K562 (cell line): ENCODE results near the gene TTC21A. TPM values are rescaled to one million over a fixed set of nuclear protein-coding genes. Genes with fewer than 3 reads are reported as not detected.

Source experiments
- ATAC-seq: fragments of 200-7000 bp; cut with Tn5 transposase; 3 replicates; pipeline ENCODE4 v1.9.1; 2020; ENCODE audit warnings: moderate library complexity
- BruUV-seq: library from RNA; stranded (reverse); fragments of 400-500 nt; replicated peaks from 2 replicates; lab custom pipeline; 2021; lab: Mats Ljungman, UMichigan
- CTCF ChIA-PET: fragments of 300-600 bp; formaldehyde crosslinking; extraction: SDS; loops from one replicate; lab custom pipeline; 2021; ENCODE audit warnings: low intra/inter-chr PET ratio; lab: Yijun Ruan, JAX
- POLR2A ChIA-PET: fragments of 300-600, 350-650 bp; sonication (Branson Sonifier 250); formaldehyde crosslinking; extraction: SDS; loops from one replicate; lab custom pipeline; 2021; ENCODE audit warnings: antibody characterized with exemption, inconsistent platforms; lab: Yijun Ruan, JAX
- DNase-seq, 4 experiments: peaks; one replicate each; pipeline versions ENCODE4 v3.0.0 to v3.0.0-alpha.2; 2011 to 2018; ENCODE audit warnings: low spot score in 3 of 4, mixed read lengths in 3 of 4; ENCODE audit errors: extremely low read depth in 1 of 4
- FAIRE-seq: peaks from 2 replicates; lab custom pipeline; 2011; peaks lifted over from hg19 to GRCh38; lab: Jason Lieb, UNC
- H2AFZ ChIP-seq: 2 replicates; pipeline ENCODE4 v1.6.0; 2011; ENCODE audit warnings: low read depth, low read length, control low read depth, inconsistent platforms
- H3K27ac ChIP-seq: fragments of 200-600 bp; 3 replicates; pipeline ENCODE4 v1.8.0; 2011; ENCODE audit warnings: low read depth, mild to moderate bottlenecking, control low read depth, inconsistent platforms, low read length, moderate library complexity, mixed read lengths; ENCODE audit errors: extremely low read depth
- H3K27me3 ChIP-seq, 2 experiments: fragments of 300-600 bp in 1 of 2; 2 replicates in 1 of 2; 3 replicates in 1 of 2; pipeline versions ENCODE4 v1.6.0 to v1.8.0; 2011; ENCODE audit warnings: inconsistent platforms in 2 of 2, low read length in 2 of 2, mild to moderate bottlenecking in 1 of 2, mixed read lengths in 1 of 2, moderate library complexity in 1 of 2; ENCODE audit not compliant: control insufficient read depth in 2 of 2, insufficient read depth in 2 of 2
- H3K36me3 ChIP-seq: fragments of 300-600 bp; 3 replicates; pipeline ENCODE4 v1.8.0; 2011; ENCODE audit warnings: mild to moderate bottlenecking, low read length, inconsistent platforms; ENCODE audit not compliant: control insufficient read depth, insufficient read depth
- H3K4me1 ChIP-seq, 2 experiments: fragments of 200-600 bp in 1 of 2; replicated peaks in 1 of 2; 2 replicates in 1 of 2; 3 replicates in 1 of 2; pipeline versions ENCODE4 v1.5.1 to v1.8.0; 2011; ENCODE audit warnings: inconsistent platforms in 2 of 2, low read length in 2 of 2, mild to moderate bottlenecking in 1 of 2, mixed read lengths in 1 of 2, moderate library complexity in 1 of 2; ENCODE audit not compliant: control insufficient read depth in 2 of 2, insufficient read depth in 2 of 2
- H3K4me2 ChIP-seq: 2 replicates; pipeline ENCODE4 v1.6.1; 2011; ENCODE audit warnings: low read length, control low read depth, inconsistent platforms, mixed read lengths; ENCODE audit not compliant: insufficient read depth
- H3K4me3 ChIP-seq: fragments of 200-600 bp; sonication (generic), shearing (Covaris generic); 2 replicates; pipeline ENCODE4 v1.5.1; 2016; ENCODE audit warnings: control low read depth, inconsistent platforms
- H3K79me2 ChIP-seq: fragments of 200-600 bp; 3 replicates; pipeline ENCODE4 v1.8.0; 2011; ENCODE audit warnings: low read length, inconsistent platforms; ENCODE audit not compliant: control insufficient read depth, insufficient read depth
- H3K9ac ChIP-seq, 2 experiments: 2 replicates each; pipeline versions ENCODE4 v1.6.0 to v1.6.1; 2011; ENCODE audit warnings: low read depth in 2 of 2, low read length in 2 of 2, control low read depth in 1 of 2, inconsistent platforms in 1 of 2, mild to moderate bottlenecking in 1 of 2, mixed read lengths in 1 of 2; ENCODE audit not compliant: insufficient read depth in 1 of 2
- H3K9me1 ChIP-seq: one replicate; pipeline ENCODE4 v1.6.0; 2011; ENCODE audit warnings: inconsistent platforms, mild to moderate bottlenecking, low read length, moderate library complexity; ENCODE audit not compliant: control insufficient read depth, insufficient read depth
- H3K9me3 ChIP-seq: replicated peaks from 2 replicates; pipeline ENCODE4 v1.5.1; 2011; ENCODE audit warnings: low read depth, low read length, inconsistent platforms; ENCODE audit not compliant: control insufficient read depth, insufficient read depth
- H4K20me1 ChIP-seq: replicated peaks from 2 replicates; pipeline ENCODE4 v1.6.1; 2011; ENCODE audit warnings: low read length, inconsistent platforms, mixed read lengths; ENCODE audit not compliant: control insufficient read depth, insufficient read depth
- ATF4 ChIP-seq: fragments of 450-650 bp; formaldehyde crosslinking; IDR thresholded peaks from 2 replicates; pipeline ENCODE4 v1.4.0; 2022; ENCODE audit warnings: mild to moderate bottlenecking, moderate library complexity
- HNRNPL ChIP-seq: fragments of 200-400 bp; formaldehyde crosslinking; IDR thresholded peaks from 2 replicates; pipeline ENCODE4 v1.6.1; 2017; ENCODE audit warnings: low read depth, mild to moderate bottlenecking, low read length
- KDM5B ChIP-seq: fragments of 200-600 bp; sonication (generic); IDR thresholded peaks from 2 replicates; pipeline ENCODE4 v1.6.1; 2012; ENCODE audit warnings: low read depth, mild to moderate bottlenecking, moderate library complexity, low read length, control low read depth, inconsistent platforms; ENCODE audit not compliant: insufficient replicate concordance
- NR2C1 ChIP-seq, 2 experiments: fragments of 450-650 bp; IDR thresholded peaks; 2 replicates each; pipeline ENCODE4 v1.6.1; 2017; ENCODE audit warnings: mild to moderate bottlenecking in 2 of 2, antibody characterized with exemption in 1 of 2, inconsistent platforms in 1 of 2, missing compliant biosample characterization in 1 of 2, missing genetic modification characterization in 1 of 2
- NR2C2 ChIP-seq, 2 experiments: fragments of 200-800 bp in 1 of 2; sonication (Bioruptor generic) in 1 of 2; sonication (generic) in 1 of 2; formaldehyde crosslinking in 1 of 2; IDR thresholded peaks; 2 replicates each; pipeline versions ENCODE4 v1.6.1 to v1.8.0; 2016 to 2022; ENCODE audit warnings: mild to moderate bottlenecking in 1 of 2, missing compliant biosample characterization in 1 of 2, missing genetic modification characterization in 1 of 2, missing genetic modification reagents in 1 of 2
- TOE1 ChIP-seq, 2 experiments: fragments of 450-650 bp in 1 of 2; sonication (generic) in 1 of 2; formaldehyde crosslinking in 1 of 2; IDR thresholded peaks; 2 replicates each; pipeline versions ENCODE4 v1.7.1 to v1.8.0; 2016 to 2022; ENCODE audit warnings: borderline replicate concordance in 2 of 2, mild to moderate bottlenecking in 2 of 2, antibody characterized with exemption in 1 of 2, inconsistent platforms in 1 of 2, low read depth in 1 of 2, missing genetic modification reagents in 1 of 2, moderate library complexity in 1 of 2
- ZBTB40 ChIP-seq, 2 experiments: fragments of 450-650 bp in 1 of 2; sonication (generic) in 1 of 2; formaldehyde crosslinking in 1 of 2; IDR thresholded peaks; 2 replicates each; pipeline versions ENCODE4 v1.7.1 to v1.9.0; 2016 to 2022; ENCODE audit warnings: inconsistent platforms in 1 of 2, mild to moderate bottlenecking in 1 of 2, missing genetic modification reagents in 1 of 2
- ZNF311 ChIP-seq: fragments of 250-450 bp; sonication (Bioruptor Pico); IDR thresholded peaks from 2 replicates; pipeline ENCODE4 v1.4.0; 2020; ENCODE audit warnings: mild to moderate bottlenecking, moderate library complexity
- WGBS: fragments of 100-300 bp; shearing (Covaris generic); methylation state at CpG from one replicate; pipeline ENCODE4 v1.1.6; 2016; ENCODE audit warnings: low coverage, mixed read lengths; ENCODE audit not compliant: insufficient coverage; ENCODE audit errors: missing lambda C conversion rate; 5-methylcytosine and 5-hydroxymethylcytosine counted together
- in situ Hi-C: fragments of 300-500 bp; cut with MboI; formaldehyde crosslinking; loops from 4 replicates; pipeline ENCODE4 v1.15.0; 2018; ENCODE audit warnings: inconsistent platforms, mixed read lengths
- intact Hi-C: fragments of 100-400 bp; cut with micrococcal nuclease; formaldehyde crosslinking; loops from 2 replicates; pipeline ENCODE4 v1.14.2; 2022
- polyA plus RNA-seq, 8 experiments: library from polyadenylated mRNA; depleted of rRNA in 4 of 8; stranded (reverse) in 5 of 8; unstranded in 3 of 8; fragments of >200 nt; fragmentation: Nextera tagmentation in 2 of 8; fragmentation: Illumina TruSeq in 1 of 8; extraction: Ambion mirVana in 2 of 8; extraction: Trizol in 1 of 8; gene quantifications; 2 replicates each; pipeline versions ENCODE4 v1.2.1 to v1.2.3, GENCODE V29; 2011 to 2014; ENCODE audit warnings: inconsistent platforms in 1 of 8, missing spikeins in 1 of 8
- total RNA-seq, 7 experiments: library from RNA; depleted of rRNA in 6 of 7; stranded (reverse); fragments of >200 nt in 6 of 7; fragmentation: Illumina TruSeq in 2 of 7; extraction: Trizol in 2 of 7; gene quantifications; 2 replicates each; pipeline versions ENCODE4 v1.2.1 to v1.2.3, GENCODE V29; 2011 to 2021; ENCODE audit warnings: low replicate concordance in 1 of 7

Gene TTC21A
- total and polyA plus RNA-seq, 9 of the 15 experiments (the other 6 are each of a cell fraction or from before 2014, with no cell fraction given): 0.22 to 1.4 (median 0.70) TPM

- Histone ChIP-seq H3K79me2 (no peaks in the 10 kb centered on the region), H3K36me3 (no peaks in the 10 kb centered on the region), H4K20me1 (no peaks in the 10 kb centered on the region), H3K4me3 (no peak overlapping the region), H3K9me1 (no peaks in the 10 kb centered on the region), H3K4me2 (no peak overlapping the region), H2AFZ (no peak overlapping the region), H3K27me3 (peaks cover 11 to 23% of the 10 kb centered on the region in 2 experiments; a peak in 4 of 5 replicates), H3K27ac (no peak overlapping the region), H3K9me3 (no peaks in the 10 kb centered on the region), H3K9ac (0 out of 4 replicates have a peak overlapping the region, but pooled peaks of 1 of the 2 experiments have one; percentile 14), H3K4me1 (peaks cover 0 to 35% of the 10 kb centered on the region in 2 experiments; a peak in 2 of 5 replicates)
- POLR2A ChIA-PET: interaction anchor here (1.0 kb wide), 1 partner anchor 9 kb away, joined by 3 read pairs; no protein-coding TSS in a partner anchor
- FAIRE-seq (no peak), ATAC-seq (no peak), DNase-seq (no peak)
- CTCF ChIA-PET: no interaction called here
- WGBS: 39% methylated on average over 23 of the region's 23 CpGs
- in situ Hi-C loops: loop anchor here (5.0 kb wide), 2 partner anchors 60 to 100 kb away; no protein-coding TSS in a partner anchor
- BruUV-seq: no TSS peak
- intact Hi-C loops: no loop called here
- no peak for TF ChIP-seq TOE1 (IDR thresholded peaks at IDR 0.05; ENCODE audit: borderline replicate concordance)
- no peak for TF ChIP-seq TOE1 (CRISPR knock-in tag; IDR thresholded peaks at IDR 0.05; ENCODE audit: borderline replicate concordance, low read depth)
- TF ChIP-seq NR2C1 (IDR thresholded peaks at IDR 0.05): peak; percentile 57
- TF ChIP-seq NR2C1 (tag; IDR thresholded peaks at IDR 0.05): 0 out of 2 replicates have a peak, but pooled peaks have one; percentile 43
- TF ChIP-seq ATF4 (CRISPR knock-in tag): no peak
- 0 out of 2 replicates have a peak, but pooled peaks have one; percentile 33 for TF ChIP-seq NR2C2 (CRISPR knock-in tag; IDR thresholded peaks at IDR 0.05)
- no peak for TF ChIP-seq NR2C2 (tag; IDR thresholded peaks at IDR 0.05)
- TF ChIP-seq ZNF311 (CRISPR knock-in tag): no peak
- TF ChIP-seq ZBTB40 (IDR thresholded peaks at IDR 0.05): no peak
- TF ChIP-seq ZBTB40 (CRISPR knock-in tag; IDR thresholded peaks at IDR 0.05): no peak
- no peak for TF ChIP-seq KDM5B
- TF ChIP-seq HNRNPL: no peak
Measured at GRCh38 chr3:39187372-39188155, 80.1 kb downstream of the TTC21A start.
